Stomach (tissue), 4 donors: ENCODE results near the gene FOS.

Experiments used
- EP300 ChIP-seq: sonication (generic); formaldehyde crosslinking; IDR thresholded peaks from one replicate; pipeline ENCODE4 v1.6.1; 2017; ENCODE audit warnings: antibody characterized with exemption
- POLR2A ChIP-seq, 4 donors: fragments of 450-650 bp; IDR thresholded peaks; one replicate each; pipeline ENCODE4 v1.6.1; 2016; ENCODE audit warnings: antibody characterized with exemption in 4 of 4, control low read depth in 2 of 4, mild to moderate bottlenecking in 1 of 4, moderate library complexity in 1 of 4

DNA sequence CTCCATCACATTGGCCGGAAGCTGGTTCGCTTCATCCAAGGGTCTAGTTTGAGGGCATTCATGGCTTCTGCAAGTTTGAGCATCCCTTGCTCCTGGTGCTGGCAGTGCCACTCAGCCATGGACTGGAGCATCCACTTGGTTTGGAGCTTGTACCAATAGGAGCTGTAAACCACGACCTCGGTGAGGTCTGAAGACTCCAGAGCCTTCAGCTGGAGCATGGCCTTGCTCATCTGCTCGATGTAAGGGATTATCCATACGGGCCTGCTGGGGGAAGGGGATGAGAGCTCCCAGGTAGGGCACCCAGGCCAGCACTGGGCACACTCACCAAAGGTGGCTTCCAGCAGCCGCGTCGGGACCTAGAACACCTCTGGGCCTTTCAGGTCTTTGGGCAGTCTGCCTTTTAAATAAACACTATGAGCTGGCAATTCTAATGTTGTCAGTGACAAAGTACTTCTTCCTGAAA, 13.5 kb downstream of the FOS start:
- TF ChIP-seq EP300 (no peak), POLR2A (IDR thresholded peaks at IDR 0.05) (no peak)
